Measurements from ENCODE around the gene SH3TC1.

The SH3TC1 gene

DNA sequence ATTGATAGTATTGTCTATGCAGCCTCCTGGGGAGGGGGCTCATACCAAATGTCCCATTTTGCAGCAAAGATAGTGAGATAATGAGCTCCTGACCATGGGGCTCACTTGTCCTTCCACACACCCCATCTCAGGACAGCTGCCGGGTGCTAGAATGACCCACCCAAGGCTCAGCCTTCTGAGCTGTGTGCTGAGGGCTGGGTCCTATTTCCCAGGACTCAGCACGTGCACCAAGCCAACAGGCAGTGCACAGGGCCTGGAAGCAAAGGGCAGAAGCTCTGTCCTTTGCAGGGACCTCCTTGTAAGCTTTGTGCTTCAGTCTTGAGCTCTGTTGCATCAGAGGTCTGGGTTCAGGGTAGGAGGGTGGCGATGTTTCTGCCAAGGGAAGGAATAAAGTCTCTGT lies 29.3 kb upstream of the SH3TC1 start:
- no peak for ATAC-seq (ENCODE audit: low read depth)
- DNase-seq (ENCODE audit: low spot score) = no peak
- no peaks in the 10 kb centered on the region for H3K36me3 ChIP-seq (ENCODE audit: low read depth)
- no peaks in the 10 kb centered on the region for H3K27me3 ChIP-seq (ENCODE audit: insufficient read depth, poor library complexity, severe bottlenecking)
- TF ChIP-seq, protein P1, sequence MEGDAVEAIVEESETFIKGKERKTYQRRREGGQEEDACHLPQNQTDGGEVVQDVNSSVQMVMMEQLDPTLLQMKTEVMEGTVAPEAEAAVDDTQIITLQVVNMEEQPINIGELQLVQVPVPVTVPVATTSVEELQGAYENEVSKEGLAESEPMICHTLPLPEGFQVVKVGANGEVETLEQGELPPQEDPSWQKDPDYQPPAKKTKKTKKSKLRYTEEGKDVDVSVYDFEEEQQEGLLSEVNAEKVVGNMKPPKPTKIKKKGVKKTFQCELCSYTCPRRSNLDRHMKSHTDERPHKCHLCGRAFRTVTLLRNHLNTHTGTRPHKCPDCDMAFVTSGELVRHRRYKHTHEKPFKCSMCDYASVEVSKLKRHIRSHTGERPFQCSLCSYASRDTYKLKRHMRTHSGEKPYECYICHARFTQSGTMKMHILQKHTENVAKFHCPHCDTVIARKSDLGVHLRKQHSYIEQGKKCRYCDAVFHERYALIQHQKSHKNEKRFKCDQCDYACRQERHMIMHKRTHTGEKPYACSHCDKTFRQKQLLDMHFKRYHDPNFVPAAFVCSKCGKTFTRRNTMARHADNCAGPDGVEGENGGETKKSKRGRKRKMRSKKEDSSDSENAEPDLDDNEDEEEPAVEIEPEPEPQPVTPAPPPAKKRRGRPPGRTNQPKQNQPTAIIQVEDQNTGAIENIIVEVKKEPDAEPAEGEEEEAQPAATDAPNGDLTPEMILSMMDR (IDR thresholded peaks at IDR 0.05; ENCODE audit: poor library complexity, severe bottlenecking) = no peak
- H3K4me1 ChIP-seq (ENCODE audit: insufficient read depth, poor library complexity, severe bottlenecking) = no peaks in the 10 kb centered on the region
- no peak overlapping the region for H3K4me3 ChIP-seq (ENCODE audit: severe bottlenecking)
- no peaks in the 10 kb centered on the region for H3K9me3 ChIP-seq (ENCODE audit: severe bottlenecking)
- H3K27ac ChIP-seq (ENCODE audit: poor library complexity, severe bottlenecking) = no peak overlapping the region

DNA sequence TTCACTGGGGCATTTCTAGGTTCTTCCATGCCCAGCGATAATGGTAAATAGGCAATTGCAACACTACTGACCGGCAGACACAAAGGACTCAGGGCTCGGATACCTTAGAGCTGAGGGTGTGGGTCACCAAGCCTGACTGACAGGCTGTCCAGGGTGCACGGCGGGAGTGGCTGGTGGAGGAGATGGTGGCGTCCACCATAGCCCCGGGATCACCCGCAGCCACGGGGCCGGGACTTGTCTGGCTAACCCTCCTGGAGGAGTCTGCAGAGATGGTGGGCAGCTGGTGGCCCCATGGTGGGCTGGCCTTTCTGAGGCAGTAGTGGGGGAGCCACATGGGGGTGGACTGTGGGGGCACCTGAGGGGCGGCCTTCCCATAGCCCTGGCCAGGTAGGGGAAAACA lies 28.7 kb upstream of the SH3TC1 start:
- no peaks in the 10 kb centered on the region for H3K36me3 ChIP-seq (ENCODE audit: low read depth)
- no peaks in the 10 kb centered on the region for H3K4me1 ChIP-seq (ENCODE audit: insufficient read depth, poor library complexity, severe bottlenecking)
- no peak overlapping the region for H3K4me3 ChIP-seq (ENCODE audit: severe bottlenecking)
- TF ChIP-seq, protein P1 (IDR thresholded peaks at IDR 0.05; ENCODE audit: poor library complexity, severe bottlenecking) = no peak
- no peaks in the 10 kb centered on the region for H3K27me3 ChIP-seq (ENCODE audit: insufficient read depth, poor library complexity, severe bottlenecking)
- ATAC-seq (ENCODE audit: low read depth) = no peak
- no peaks in the 10 kb centered on the region for H3K9me3 ChIP-seq (ENCODE audit: severe bottlenecking)
- DNase-seq (ENCODE audit: low spot score) = no peak
- H3K27ac ChIP-seq (ENCODE audit: poor library complexity, severe bottlenecking) = no peak overlapping the region

DNA sequence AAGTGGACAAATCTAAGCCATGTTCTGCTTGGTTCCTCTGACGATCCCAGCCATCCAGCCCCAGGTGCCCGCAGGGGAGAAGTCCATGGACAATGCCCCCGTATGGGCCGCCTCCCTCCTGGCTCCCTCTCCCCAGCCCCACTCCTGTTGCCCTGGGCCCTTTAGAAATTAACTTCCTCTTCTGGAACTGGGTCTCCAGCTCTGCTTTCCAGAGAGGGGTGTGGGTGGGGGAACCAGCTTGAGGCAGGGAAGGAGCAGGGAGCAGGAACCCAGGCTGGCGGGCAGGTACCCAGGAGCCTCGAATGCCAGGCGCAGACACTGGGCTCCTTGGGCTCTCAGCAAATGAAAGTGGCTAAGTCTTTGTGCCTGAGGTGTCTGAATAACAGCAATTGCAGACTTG lies 27.8 kb upstream of the SH3TC1 start:
- no peak overlapping the region for H3K27ac ChIP-seq (ENCODE audit: poor library complexity, severe bottlenecking)
- DNase-seq (ENCODE audit: low spot score) (no peak), ATAC-seq (ENCODE audit: low read depth) (no peak)
- H3K4me1 ChIP-seq (ENCODE audit: insufficient read depth, poor library complexity, severe bottlenecking) = no peaks in the 10 kb centered on the region
- TF ChIP-seq, protein P1 (IDR thresholded peaks at IDR 0.05; ENCODE audit: poor library complexity, severe bottlenecking) = no peak
- H3K4me3 ChIP-seq (ENCODE audit: severe bottlenecking) = no peak overlapping the region
- H3K9me3 ChIP-seq (ENCODE audit: severe bottlenecking) = no peaks in the 10 kb centered on the region
- H3K27me3 ChIP-seq (ENCODE audit: insufficient read depth, poor library complexity, severe bottlenecking) = no peaks in the 10 kb centered on the region
- no peaks in the 10 kb centered on the region for H3K36me3 ChIP-seq (ENCODE audit: low read depth)

DNA sequence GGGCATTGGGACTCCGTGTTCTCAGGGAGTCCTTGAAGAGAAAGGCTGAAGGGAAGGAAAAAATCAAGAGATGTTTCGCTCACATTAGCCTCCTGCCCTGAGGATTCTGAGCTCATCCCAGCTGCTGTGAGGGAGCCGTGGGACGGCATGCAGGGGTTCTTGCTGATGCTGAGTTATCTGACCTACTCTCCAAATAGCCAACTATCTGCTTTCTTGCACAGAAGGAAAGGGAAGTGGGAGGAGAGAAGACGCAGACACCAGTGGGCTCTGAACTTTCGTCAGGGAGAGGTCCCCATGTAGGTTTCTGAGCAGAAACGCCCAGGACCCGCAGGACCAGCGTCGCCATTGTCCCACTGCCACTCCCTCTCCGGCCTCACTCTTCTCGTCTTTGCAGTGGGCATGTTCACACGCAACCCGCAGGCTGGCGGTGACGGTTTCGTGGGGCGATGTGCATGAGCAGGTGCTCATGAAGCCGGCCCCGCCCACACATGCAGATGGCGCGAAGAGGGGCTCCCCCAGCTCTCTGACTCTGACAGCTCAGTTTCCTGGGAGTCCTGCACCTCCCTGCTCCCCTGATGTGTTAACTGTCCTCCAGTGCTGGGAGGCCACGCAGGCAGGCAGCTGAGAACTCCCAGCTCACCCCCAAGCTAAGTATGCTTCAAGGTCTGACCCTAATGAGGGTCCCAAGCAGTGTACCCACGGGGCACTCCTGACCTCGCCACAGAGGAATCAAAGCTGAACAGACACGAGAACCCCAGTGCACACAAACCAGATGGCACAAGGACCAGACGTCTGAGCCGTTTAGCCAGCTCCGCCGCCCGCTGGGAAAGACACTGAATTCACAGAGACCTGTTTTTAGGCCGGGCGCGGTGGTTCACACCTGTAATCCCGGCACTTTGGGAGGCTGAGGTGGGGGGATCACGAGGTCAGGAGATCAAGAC lies 26.8 kb upstream of the SH3TC1 start:
- Histone ChIP-seq H3K36me3 (ENCODE audit: low read depth) (no peaks in the 10 kb centered on the region), H3K27me3 (ENCODE audit: insufficient read depth, poor library complexity, severe bottlenecking) (no peaks in the 10 kb centered on the region), H3K9me3 (ENCODE audit: severe bottlenecking) (no peaks in the 10 kb centered on the region), H3K27ac (ENCODE audit: poor library complexity, severe bottlenecking) (no peak overlapping the region), H3K4me1 (ENCODE audit: insufficient read depth, poor library complexity, severe bottlenecking) (no peaks in the 10 kb centered on the region), H3K4me3 (ENCODE audit: severe bottlenecking) (no peak overlapping the region)
- ATAC-seq (ENCODE audit: low read depth) (no peak), DNase-seq (ENCODE audit: low spot score) (no peak)
- TF ChIP-seq, protein P1 (IDR thresholded peaks at IDR 0.05; ENCODE audit: poor library complexity, severe bottlenecking) = no peak

Measured in RWPE2 (cell line).